Endothelial cell of umbilical vein (primary cell): ENCODE measurements around the gene TMEM191C. TPM values are rescaled to one million over a fixed set of nuclear protein-coding genes. Genes with fewer than 3 reads are reported as not detected.

Experiments used
- BruUV-seq: library from RNA; stranded (reverse); fragments of 400-500 nt; replicated peaks from 2 replicates; lab custom pipeline; 2021; lab: Mats Ljungman, UMichigan
- CTCF ChIA-PET: fragments of 300-600, 350-600 bp; sonication (Branson Sonifier 250); formaldehyde crosslinking; loops from one replicate; lab custom pipeline; 2021; ENCODE audit warnings: antibody characterized with exemption, inconsistent platforms; lab: Charles Lee
- POLR2A ChIA-PET: fragments of 300-600, 350-600 bp; sonication (Branson Sonifier 250); formaldehyde crosslinking; loops from one replicate; lab custom pipeline; 2021; ENCODE audit warnings: antibody characterized with exemption, inconsistent platforms; lab: Charles Lee
- DNase-seq: peaks from one replicate; pipeline ENCODE4 v3.0.0-alpha.2; 2011; ENCODE audit warnings: low read depth, low spot score
- FAIRE-seq: peaks from 2 replicates; lab custom pipeline; 2011; peaks lifted over from hg19 to GRCh38; lab: Jason Lieb, UNC
- H2AFZ ChIP-seq: 2 replicates; pipeline ENCODE4 v1.6.0; 2012; ENCODE audit warnings: low read depth, low read length, control low read depth, inconsistent platforms
- H3K27ac ChIP-seq: 2 replicates; pipeline ENCODE4 v1.5.1; 2011; ENCODE audit warnings: low read depth, mild to moderate bottlenecking, control low read depth, low read length, moderate library complexity; ENCODE audit not compliant: insufficient read depth
- H3K27me3 ChIP-seq, 2 experiments: 2 replicates each; pipeline versions ENCODE4 v1.6.0 to v1.6.1; 2011; ENCODE audit warnings: low read length in 2 of 2, mixed read lengths in 1 of 2; ENCODE audit not compliant: control insufficient read depth in 2 of 2, insufficient read depth in 2 of 2
- H3K36me3 ChIP-seq, 2 experiments: 2 replicates in 1 of 2; 3 replicates in 1 of 2; pipeline ENCODE4 v1.5.1; 2011; ENCODE audit warnings: low read length in 2 of 2, mild to moderate bottlenecking in 1 of 2, moderate library complexity in 1 of 2; ENCODE audit not compliant: control insufficient read depth in 2 of 2, insufficient read depth in 2 of 2; ENCODE audit errors: extremely low read depth in 1 of 2
- H3K4me1 ChIP-seq: 3 replicates; pipeline ENCODE4 v1.5.1; 2011; ENCODE audit warnings: mild to moderate bottlenecking, low read length; ENCODE audit not compliant: control insufficient read depth, insufficient read depth; ENCODE audit errors: extremely low read depth
- H3K4me2 ChIP-seq: 2 replicates; pipeline ENCODE4 v1.6.1; 2011; ENCODE audit warnings: low read length, control low read depth, mixed read lengths; ENCODE audit not compliant: insufficient read depth
- H3K4me3 ChIP-seq, 3 experiments: fragments of 200-600 bp in 1 of 3; sonication (generic), shearing (Covaris generic) in 1 of 3; replicated peaks in 1 of 3; 2 replicates each; pipeline ENCODE4 v1.5.1; 2011 to 2016; ENCODE audit warnings: control low read depth in 3 of 3, low read length in 3 of 3, mild to moderate bottlenecking in 2 of 3, inconsistent platforms in 1 of 3, low read depth in 1 of 3, moderate library complexity in 1 of 3; ENCODE audit not compliant: insufficient read depth in 1 of 3
- H3K79me2 ChIP-seq: 2 replicates; pipeline ENCODE4 v1.6.0; 2012; ENCODE audit warnings: low read length, inconsistent platforms; ENCODE audit not compliant: control insufficient read depth, insufficient read depth
- H3K9ac ChIP-seq: replicated peaks from 2 replicates; pipeline ENCODE3; 2011; ENCODE audit warnings: low read length, control low read depth; ENCODE audit not compliant: insufficient read depth; ENCODE audit errors: extremely low read depth
- H3K9me1 ChIP-seq: replicated peaks from 3 replicates; pipeline ENCODE4 v1.6.0; 2011; ENCODE audit warnings: mild to moderate bottlenecking, low read length; ENCODE audit not compliant: control insufficient read depth, insufficient read depth; ENCODE audit errors: extremely low read depth
- H3K9me3 ChIP-seq: replicated peaks from 2 replicates; pipeline ENCODE4 v1.5.1; 2012; ENCODE audit warnings: low read length, inconsistent platforms; ENCODE audit not compliant: control insufficient read depth, insufficient read depth
- H4K20me1 ChIP-seq: replicated peaks from 2 replicates; pipeline ENCODE3; 2011; ENCODE audit warnings: mild to moderate bottlenecking, low read length; ENCODE audit not compliant: control insufficient read depth, insufficient read depth; ENCODE audit errors: extremely low read depth
- EZH2 ChIP-seq: IDR thresholded peaks from 2 replicates; pipeline ENCODE4 v1.6.1; 2012; ENCODE audit warnings: borderline replicate concordance, low read depth, mild to moderate bottlenecking, moderate library complexity, low read length, inconsistent platforms; ENCODE audit not compliant: severe bottlenecking
- FOS ChIP-seq: IDR thresholded peaks from 2 replicates; pipeline ENCODE4 v1.6.1; 2011; ENCODE audit warnings: mild to moderate bottlenecking, low read length, moderate library complexity, borderline replicate concordance; ENCODE audit not compliant: insufficient read depth
- GATA2 ChIP-seq: IDR thresholded peaks from 2 replicates; pipeline ENCODE4 v1.7.0; 2011; ENCODE audit warnings: low read depth, mild to moderate bottlenecking, moderate library complexity, mixed read lengths, low read length; ENCODE audit not compliant: insufficient read length, insufficient read depth
- JUN ChIP-seq: IDR thresholded peaks from 2 replicates; pipeline ENCODE4 v1.6.1; 2011; ENCODE audit warnings: borderline replicate concordance, low read depth; ENCODE audit not compliant: insufficient read length, insufficient read depth
- MYC ChIP-seq: IDR thresholded peaks from one replicate; pipeline ENCODE4 v1.6.1; 2011; ENCODE audit warnings: mild to moderate bottlenecking, low read depth, low read length
- POLR2A ChIP-seq: IDR thresholded peaks from 2 replicates; pipeline ENCODE4 v1.6.1; 2012; ENCODE audit warnings: low read depth, mild to moderate bottlenecking, control low read depth, low read length
- POLR2AphosphoS5 ChIP-seq: IDR thresholded peaks from 2 replicates; pipeline ENCODE4 v1.6.1; 2012; ENCODE audit warnings: low read depth, mild to moderate bottlenecking, control low read depth, low read length, moderate library complexity; ENCODE audit not compliant: insufficient read depth
- dilution Hi-C: fragments of 300-500 bp; cut with MboI; formaldehyde crosslinking; loops from one replicate; pipeline ENCODE4 v1.15.0; 2019; ENCODE audit warnings: low sequenced_read_pairs; ENCODE audit not compliant: extremely low pct_ligation_motif_present
- intact Hi-C: fragments of 100-400 bp; cut with micrococcal nuclease; formaldehyde crosslinking; loops from one replicate; pipeline ENCODE4 v1.10.0; 2022
- polyA plus RNA-seq, 4 experiments: library from polyadenylated mRNA; depleted of rRNA in 3 of 4; stranded (reverse) in 3 of 4; unstranded in 1 of 4; fragments of >200 nt; gene quantifications; 2 replicates each; pipeline versions ENCODE4 v1.2.1 to v1.2.3, GENCODE V29; 2011 to 2012; ENCODE audit warnings: missing spikeins in 1 of 4
- total RNA-seq: library from RNA; stranded (reverse); gene quantifications from 2 replicates; pipeline ENCODE4 v1.2.3, GENCODE V29; 2021
- TF ChIP-seq, protein P1 (sequence below): IDR thresholded peaks from 2 replicates; pipeline ENCODE4 v1.6.1; 2011; ENCODE audit not compliant: insufficient read depth, insufficient read length
- TF ChIP-seq, protein P2 (sequence below), 2 donors: IDR thresholded peaks; 1 replicate in 1 of 2; 2 replicates in 1 of 2; pipeline ENCODE4 v1.5.1; 2011; ENCODE audit warnings: low read length in 2 of 2, mild to moderate bottlenecking in 2 of 2, moderate library complexity in 2 of 2, control low read depth in 1 of 2, inconsistent platforms in 1 of 2, low read depth in 1 of 2; ENCODE audit not compliant: insufficient read depth in 1 of 2; ENCODE audit errors: extremely low read depth in 1 of 2

The TMEM191C gene
- total and polyA plus RNA-seq, 2 donors (not counting 3 experiments of a cell fraction or from before 2014, with no cell fraction given) = 0.47 to 1.2 TPM

DNA sequence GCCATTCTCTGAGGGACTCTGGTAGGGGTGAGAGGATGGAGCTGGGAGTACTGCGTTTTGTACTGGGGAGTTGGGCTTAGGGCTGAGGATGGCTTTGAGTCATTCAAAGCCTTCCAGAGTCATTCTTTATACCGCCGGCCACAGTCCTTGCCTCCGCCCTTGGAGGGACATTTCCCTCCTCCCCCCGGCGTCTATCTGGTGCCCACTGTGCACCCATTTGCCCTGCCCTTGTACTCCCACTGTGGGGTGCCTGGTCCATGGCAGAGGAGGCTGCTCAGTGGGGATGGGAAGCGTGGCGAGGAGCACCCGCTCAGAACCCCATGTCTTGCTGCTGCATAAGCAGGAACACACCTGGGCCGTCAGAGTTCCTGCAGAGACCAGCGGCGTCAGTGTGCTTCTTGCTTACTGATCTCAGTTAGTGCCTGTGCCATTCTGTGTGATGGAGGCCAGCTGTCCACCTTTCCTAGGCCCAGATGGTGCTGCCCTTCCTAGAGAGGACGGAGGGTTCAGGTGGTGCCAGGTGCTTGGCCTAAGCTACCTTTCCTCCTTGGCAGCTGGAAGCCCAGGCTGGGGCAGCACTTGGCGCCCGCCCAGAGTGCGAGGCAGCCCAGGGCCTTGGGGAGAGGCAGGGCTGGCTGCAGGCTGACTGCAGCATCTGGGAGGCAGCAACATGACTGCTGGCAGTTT lies 23.3 kb upstream of the TMEM191C start:
- H3K4me3 ChIP-seq = no peak overlapping the region
- no peak overlapping the region for H2AFZ ChIP-seq
- no peaks in the 10 kb centered on the region for H3K4me1 ChIP-seq
- dilution Hi-C loops = no loop called here
- H3K9me1 ChIP-seq = no peaks in the 10 kb centered on the region
- no peak for DNase-seq
- no peaks in the 10 kb centered on the region for H3K79me2 ChIP-seq
- no peak for FAIRE-seq
- POLR2A ChIA-PET = no interaction called here
- BruUV-seq = no TSS peak
- no peak overlapping the region for H3K4me2 ChIP-seq
- no peak overlapping the region for H3K27ac ChIP-seq
- H3K9ac ChIP-seq = no peak overlapping the region
- H3K9me3 ChIP-seq = no peaks in the 10 kb centered on the region
- no peaks in the 10 kb centered on the region for H3K27me3 ChIP-seq
- no peaks in the 10 kb centered on the region for H4K20me1 ChIP-seq
- intact Hi-C loops = no loop called here
- H3K36me3 ChIP-seq = peaks cover 0 to 9% of the 10 kb centered on the region in 2 experiments
- TF ChIP-seq, protein P1, sequence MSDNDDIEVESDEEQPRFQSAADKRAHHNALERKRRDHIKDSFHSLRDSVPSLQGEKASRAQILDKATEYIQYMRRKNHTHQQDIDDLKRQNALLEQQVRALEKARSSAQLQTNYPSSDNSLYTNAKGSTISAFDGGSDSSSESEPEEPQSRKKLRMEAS = no peak
- TF ChIP-seq JUN (no peak), GATA2 (no peak), FOS (no peak), MYC (no peak), POLR2A (no peak), EZH2 (no peak), POLR2AphosphoS5 (no peak)
- TF ChIP-seq, protein P2, sequence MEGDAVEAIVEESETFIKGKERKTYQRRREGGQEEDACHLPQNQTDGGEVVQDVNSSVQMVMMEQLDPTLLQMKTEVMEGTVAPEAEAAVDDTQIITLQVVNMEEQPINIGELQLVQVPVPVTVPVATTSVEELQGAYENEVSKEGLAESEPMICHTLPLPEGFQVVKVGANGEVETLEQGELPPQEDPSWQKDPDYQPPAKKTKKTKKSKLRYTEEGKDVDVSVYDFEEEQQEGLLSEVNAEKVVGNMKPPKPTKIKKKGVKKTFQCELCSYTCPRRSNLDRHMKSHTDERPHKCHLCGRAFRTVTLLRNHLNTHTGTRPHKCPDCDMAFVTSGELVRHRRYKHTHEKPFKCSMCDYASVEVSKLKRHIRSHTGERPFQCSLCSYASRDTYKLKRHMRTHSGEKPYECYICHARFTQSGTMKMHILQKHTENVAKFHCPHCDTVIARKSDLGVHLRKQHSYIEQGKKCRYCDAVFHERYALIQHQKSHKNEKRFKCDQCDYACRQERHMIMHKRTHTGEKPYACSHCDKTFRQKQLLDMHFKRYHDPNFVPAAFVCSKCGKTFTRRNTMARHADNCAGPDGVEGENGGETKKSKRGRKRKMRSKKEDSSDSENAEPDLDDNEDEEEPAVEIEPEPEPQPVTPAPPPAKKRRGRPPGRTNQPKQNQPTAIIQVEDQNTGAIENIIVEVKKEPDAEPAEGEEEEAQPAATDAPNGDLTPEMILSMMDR (IDR thresholded peaks at IDR 0.05; ENCODE audit: extremely low read depth in 1 of 2, insufficient read depth in 1 of 2, low read depth in 1 of 2, low read length in 2 of 2) = no peak
- CTCF ChIA-PET = interaction anchor here (1.0 kb wide), 1 partner anchor 203 kb away, joined by 3 read pairs; no protein-coding TSS in a partner anchor
